HG03432 (cell line): ENCODE measurements around the gene NEIL1.
"Not testable (repeated sequence)": the region's sequence is repeated elsewhere in the genome, so short reads cannot be mapped to it uniquely, and the experiment has no call there.

Source experiments
- ATAC-seq: cut with Tn5 transposase; IDR thresholded peaks from one replicate; pipeline ENCODE4 v1.9.1; 2021; ENCODE audit warnings: mild to moderate bottlenecking, moderate library complexity; ENCODE audit not compliant: unreplicated experiment

Gene NEIL1

DNA sequence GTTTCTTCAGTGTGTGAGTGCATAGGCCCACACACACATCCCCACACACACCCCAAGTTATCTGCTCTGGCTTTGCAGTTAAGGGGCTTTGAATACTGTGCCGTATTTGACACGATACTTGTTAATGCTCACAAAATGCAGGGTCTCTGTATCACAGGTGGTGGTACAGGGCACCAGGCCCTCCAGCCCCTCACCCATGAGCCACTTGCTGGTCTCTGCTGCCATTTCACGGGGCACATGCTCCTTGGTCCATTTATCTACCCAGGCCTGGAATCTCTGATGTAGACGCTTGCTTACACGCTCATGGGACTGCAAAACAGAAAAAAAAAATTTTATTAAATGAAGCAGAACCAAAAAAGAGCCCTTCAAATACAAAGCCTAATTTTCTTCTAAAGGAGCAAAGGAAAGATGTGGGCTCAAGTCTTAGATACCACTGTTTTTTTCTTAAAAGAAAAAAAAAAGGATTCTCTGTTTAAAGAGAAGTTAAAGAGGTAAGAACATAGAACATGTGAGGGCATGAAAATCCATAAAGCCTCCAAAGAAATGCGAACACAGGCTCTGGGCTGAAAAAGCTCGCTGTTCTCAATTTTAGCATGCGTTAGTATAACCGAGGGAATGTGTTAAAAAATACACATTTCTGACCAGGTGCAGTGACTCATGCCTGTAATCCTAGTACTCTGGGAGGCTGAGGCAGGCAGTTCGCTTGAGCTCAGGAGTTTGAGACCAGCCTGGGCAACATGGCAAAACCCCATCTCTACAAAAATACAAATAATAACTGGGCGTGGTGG lies 25.3 kb downstream of the NEIL1 start:
- ATAC-seq, result no peak

DNA sequence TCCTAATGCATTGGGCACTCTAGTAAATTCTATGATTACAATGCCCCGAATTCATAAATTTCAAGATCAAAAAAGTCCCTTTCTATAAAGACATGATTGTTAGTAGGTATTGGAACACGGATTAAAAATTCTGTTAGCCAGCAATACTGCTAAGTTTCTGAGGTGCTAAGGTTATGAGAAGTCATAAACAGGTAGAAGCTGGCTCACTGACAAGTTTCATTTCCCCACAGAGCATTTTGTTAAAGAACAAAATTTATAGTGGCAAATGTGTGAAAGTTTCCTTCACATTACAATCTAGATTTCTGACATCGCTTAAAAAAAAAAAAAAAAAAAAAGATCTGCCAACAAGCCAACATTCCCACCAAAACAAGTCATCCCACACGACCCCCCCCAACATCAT lies 33.9 kb downstream of the NEIL1 start:
- no peak for ATAC-seq

DNA sequence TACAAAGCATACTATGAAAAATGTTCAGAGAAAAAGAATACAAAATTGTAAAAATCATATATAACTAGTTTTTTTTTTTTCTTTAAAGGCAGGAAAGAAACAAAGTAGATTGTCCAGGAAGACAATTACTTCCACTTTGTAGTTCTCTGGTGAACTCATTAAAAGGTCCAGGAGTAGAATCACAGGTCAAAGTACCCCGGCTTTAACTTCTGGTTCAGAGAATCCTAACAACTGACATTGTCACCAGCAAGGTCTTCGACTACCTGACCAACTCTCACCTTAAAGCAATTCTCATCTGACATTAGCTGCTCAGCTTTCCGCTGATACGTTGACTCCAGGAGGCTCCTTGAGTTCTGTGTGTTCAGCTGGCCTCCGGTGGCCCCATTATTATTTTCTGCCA lies 37.1 kb downstream of the NEIL1 start:
- ATAC-seq, result not testable (repeated sequence)

DNA sequence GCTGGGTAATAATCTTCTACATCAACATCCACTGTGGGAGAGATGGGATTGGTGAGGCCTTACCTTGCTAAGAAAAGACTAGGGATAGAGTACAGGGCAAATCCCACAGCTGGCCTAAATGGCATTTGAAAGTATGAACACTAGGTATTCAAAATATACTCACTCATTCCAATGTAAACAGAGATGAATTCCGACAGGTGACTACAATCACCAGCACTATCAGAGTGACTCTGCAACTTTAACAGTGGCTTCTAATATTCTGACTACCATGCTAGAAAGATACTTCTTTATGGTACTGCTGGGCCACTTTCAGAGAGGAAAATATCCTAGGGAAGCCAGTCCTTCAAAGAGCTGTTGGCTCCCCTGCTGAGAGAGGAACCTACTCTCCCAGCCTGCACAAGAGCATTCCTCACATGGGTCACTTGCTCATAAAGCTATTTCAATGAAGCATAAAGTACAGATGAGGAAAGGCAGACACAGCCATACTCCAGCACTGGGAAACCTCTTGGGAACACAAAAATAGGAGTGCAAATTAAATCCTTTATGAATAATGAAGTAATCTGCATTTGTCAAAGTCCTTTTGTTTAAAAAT lies 43.0 kb downstream of the NEIL1 start:
- no peak for ATAC-seq

DNA sequence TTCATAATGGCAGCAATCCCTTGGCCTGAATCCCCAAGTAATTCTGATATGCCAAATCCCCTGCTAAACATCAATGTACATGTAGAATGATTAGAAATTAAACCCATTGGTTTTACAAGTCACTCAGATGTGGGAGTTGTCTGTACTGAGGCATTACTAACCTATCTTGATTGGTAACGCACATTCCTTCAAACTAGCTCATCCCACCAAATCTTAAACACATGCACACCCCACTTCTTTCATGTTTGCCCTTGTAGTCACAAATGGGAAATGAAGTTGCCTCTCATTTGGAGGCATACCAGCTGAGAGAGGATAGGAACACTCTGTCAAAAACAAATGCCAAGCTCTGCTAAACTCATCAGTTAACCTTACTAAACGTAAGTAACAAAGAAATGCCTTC lies 50.7 kb downstream of the NEIL1 start:
- ATAC-seq, result no peak

DNA sequence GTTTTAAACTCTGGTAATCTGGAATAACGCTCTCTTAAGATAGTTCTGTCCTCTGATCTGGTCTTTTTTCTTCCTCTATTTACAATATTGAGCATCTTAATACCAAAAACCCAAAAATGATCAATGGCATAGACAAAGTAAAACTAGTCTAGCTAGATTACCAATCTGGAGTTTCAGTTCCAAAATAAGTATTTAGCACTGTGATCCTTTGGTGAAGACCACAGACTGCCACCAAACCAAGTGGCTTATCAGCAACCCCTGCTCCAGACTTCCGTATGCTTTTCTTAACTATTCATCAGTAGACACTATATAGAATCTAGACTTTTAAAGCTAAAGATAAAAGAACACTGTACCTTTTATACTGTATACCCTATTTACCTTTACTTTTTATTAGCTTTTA lies 57.1 kb downstream of the NEIL1 start:
- ATAC-seq, result no peak
